ENCODE measurements around the gene MAP2K6.

MAP2K6 gene

GRCh38 chr17:69486779-69487637, 72.5 kb downstream of the MAP2K6 start:
- FAIRE-seq (no peak), DNase-seq (ENCODE audit: low spot score) (no peak)

- FAIRE-seq (no peak), DNase-seq (ENCODE audit: low spot score) (no peak)
These were observed 74.8 kb downstream of the MAP2K6 start for GRCh38 chr17:69489313-69489712.

DNA sequence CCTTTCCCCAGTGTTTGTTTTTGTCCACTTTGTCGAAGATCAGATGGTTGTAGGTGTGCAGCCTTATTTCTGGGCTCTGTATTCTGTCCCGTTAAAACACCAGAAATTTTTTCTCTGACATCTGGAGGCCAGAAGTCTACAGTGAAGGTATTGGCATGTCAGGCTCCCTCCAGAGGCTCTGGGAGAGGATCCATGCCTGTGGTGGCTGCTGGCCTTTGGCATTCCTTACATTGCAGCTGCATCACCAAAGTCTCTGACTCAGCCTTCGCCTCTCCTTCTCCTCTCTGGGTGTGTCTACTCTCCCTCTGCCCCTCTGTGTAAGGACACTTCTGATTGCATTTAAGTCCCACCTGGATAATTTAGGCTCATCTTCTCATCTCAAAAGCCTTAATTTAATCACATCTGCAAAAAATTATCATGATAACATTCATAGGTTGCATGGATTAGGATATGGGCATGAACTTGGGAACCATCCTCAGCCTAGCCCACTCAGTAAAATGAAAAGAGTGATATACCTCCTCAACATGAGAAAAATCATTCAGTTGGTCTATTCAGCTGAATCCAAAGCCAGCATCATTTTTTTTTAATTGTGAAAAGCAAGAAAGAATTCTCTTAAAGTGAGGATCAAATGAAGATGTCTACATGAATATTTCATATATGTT, 78.0 kb downstream of the MAP2K6 start:
- FAIRE-seq = peak; percentile 35
- DNase-seq (ENCODE audit: low spot score) = peak; percentile 89

DNA sequence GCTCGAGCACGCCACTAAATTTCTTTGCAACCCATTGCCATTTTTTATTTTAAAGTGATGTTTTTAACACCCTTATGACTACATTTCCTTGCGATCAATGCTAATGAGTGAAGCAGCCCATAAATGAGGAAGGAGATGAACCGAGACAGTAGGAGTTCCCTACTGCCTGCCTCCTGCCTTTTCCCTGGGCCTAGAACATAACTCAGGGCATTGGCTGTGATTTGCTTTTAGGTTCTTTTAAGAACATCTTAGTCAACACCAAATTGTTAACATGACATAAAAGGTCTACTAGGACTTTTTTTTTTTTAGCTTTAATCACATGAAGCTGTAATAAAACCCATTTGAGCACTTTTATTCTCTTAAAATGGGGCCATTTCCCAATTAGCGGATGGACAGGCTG, 81.3 kb downstream of the MAP2K6 start:
- FAIRE-seq (no peak), DNase-seq (ENCODE audit: low spot score) (no peak)

- FAIRE-seq = no peak
- DNase-seq (ENCODE audit: low spot score) = no peak
These were observed 82.7 kb downstream of the MAP2K6 start for GRCh38 chr17:69497161-69497560.

GRCh38 chr17:69499318-69499717, 84.8 kb downstream of the MAP2K6 start:
- FAIRE-seq (no peak), DNase-seq (ENCODE audit: low spot score) (no peak)

- DNase-seq (ENCODE audit: low spot score) = no peak
- no peak for FAIRE-seq
These were observed 86.5 kb downstream of the MAP2K6 start for GRCh38 chr17:69500911-69501429.

DNA sequence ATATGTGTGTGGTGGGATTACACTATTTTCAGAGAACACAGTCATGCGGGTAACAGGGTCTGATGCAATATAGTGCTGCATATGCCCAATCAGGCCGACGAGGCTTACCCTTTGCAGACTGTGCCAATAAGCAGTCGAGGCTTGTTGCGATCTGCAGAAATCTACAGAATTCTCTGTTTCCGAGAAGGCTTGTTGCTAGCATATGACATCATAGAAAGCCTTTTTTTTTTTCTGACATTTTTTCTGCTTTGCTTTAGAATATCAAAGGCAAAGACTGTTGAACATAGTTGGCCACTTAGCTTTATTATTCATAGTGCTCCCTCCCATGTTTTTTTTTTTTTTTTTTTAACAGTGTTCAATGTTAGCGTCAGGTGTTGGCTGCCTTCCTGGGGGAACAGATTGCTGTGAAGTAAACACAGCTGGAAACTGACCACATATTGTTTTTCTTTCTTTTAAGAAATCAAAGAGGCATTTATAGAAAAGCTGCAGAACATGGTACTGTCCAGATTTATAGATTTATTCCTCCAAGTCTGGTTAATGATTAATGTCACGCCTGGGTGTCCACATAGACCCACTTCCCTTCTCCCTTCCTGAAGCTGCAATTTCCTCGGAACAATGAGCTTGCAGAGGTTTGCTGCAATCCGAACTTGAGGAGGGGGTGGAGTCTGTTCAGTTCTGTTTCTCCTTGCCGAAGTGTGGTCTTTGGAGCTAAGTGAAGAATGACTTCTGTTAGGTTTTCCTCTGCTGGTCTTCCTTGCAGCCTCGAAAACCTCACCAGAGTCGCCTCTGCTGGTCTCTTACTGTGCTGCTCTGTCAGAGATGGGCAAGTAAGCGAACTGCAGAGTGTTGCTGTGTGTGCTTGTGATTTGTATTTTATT, 87.3 kb downstream of the MAP2K6 start:
- peak; percentile 41 for DNase-seq (ENCODE audit: low spot score)
- FAIRE-seq = no peak

GRCh38 chr17:69503711-69504110, 89.2 kb downstream of the MAP2K6 start:
- no peak for FAIRE-seq
- DNase-seq (ENCODE audit: low spot score) = no peak

- FAIRE-seq = no peak
- DNase-seq (ENCODE audit: low spot score) = no peak
These were observed 91.2 kb downstream of the MAP2K6 start for GRCh38 chr17:69505740-69506139.

DNA sequence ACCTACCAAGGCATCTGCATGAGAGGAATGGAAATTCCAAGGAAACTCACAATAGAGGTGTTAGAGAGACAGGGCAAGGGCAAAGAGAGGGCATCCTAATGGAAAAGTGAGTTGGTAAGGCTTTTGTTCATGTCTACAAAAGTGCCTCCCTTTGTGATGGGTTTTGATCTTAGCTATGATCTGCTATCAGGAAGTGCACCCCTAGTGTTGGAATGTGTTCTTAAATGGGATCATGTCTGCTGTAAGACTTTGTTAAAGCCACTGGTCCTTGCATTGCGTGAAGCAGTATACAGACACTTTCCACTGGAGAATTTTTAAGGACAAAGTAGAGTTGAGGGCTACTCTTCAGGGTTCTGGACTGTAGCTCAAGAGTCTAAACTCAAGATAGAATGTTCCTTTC, 92.0 kb downstream of the MAP2K6 start:
- peak; percentile 9 for FAIRE-seq
- no peak for DNase-seq (ENCODE audit: low spot score)

DNA sequence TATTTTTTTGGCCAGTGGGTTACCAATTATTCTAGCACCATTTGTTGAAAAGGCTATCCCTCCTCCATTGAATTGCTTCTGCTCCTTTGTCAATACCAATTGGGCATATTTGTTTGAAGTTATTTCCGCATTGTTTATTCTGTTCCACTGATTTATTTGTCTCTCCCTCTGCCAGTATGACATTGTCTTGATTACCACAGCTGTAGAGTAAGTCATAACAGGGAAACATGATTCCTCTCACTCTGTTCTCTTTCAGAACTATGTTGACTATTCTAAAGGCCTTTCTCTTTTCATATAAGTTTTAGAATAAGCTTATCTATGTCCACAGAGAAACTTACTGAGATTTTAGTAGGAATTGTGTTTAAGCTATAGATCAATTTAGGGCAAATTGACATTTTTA, 94.3 kb downstream of the MAP2K6 start:
- DNase-seq (ENCODE audit: low spot score) (no peak), FAIRE-seq (no peak)

GRCh38 chr17:69511250-69511649, 96.8 kb downstream of the MAP2K6 start:
- DNase-seq (ENCODE audit: low spot score) (no peak), FAIRE-seq (no peak)

- no peak for FAIRE-seq
- no peak for DNase-seq (ENCODE audit: low spot score)
These were observed 98.4 kb downstream of the MAP2K6 start for GRCh38 chr17:69512946-69513345.

GRCh38 chr17:69516225-69516624, 101.7 kb downstream of the MAP2K6 start:
- FAIRE-seq (no peak), DNase-seq (ENCODE audit: low spot score) (no peak)

DNA sequence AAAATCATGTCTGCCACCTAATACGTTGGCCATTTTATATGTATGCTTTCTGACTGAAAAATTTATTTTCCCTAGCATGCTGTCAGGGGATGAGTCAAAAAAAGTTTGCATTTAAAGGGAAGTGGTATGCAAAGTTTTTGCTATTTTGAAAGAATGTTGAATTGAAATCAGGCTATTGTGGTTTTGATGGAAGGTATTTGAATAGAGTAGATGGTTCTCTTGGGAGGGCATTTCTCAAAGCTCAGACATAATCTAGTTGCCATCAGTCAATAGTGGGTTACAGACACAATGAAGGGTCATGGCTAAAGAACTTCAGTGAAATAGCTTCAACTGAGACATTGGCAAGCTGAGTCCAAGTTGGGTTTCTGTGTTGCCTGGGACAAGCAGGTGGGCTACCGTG, 102.4 kb downstream of the MAP2K6 start:
- DNase-seq (ENCODE audit: low spot score) (no peak), FAIRE-seq (no peak)

GRCh38 chr17:69518951-69519350, 104.5 kb downstream of the MAP2K6 start:
- no peak for FAIRE-seq

GRCh38 chr17:69523244-69523861, 108.9 kb downstream of the MAP2K6 start:
- peak; percentile 80 for FAIRE-seq
- DNase-seq (ENCODE audit: low spot score) = peak; percentile 52

More at GRCh38 chr17:69518951-69519350, 104.5 kb downstream of the MAP2K6 start:
- no peak for DNase-seq (ENCODE audit: low spot score)

DNA sequence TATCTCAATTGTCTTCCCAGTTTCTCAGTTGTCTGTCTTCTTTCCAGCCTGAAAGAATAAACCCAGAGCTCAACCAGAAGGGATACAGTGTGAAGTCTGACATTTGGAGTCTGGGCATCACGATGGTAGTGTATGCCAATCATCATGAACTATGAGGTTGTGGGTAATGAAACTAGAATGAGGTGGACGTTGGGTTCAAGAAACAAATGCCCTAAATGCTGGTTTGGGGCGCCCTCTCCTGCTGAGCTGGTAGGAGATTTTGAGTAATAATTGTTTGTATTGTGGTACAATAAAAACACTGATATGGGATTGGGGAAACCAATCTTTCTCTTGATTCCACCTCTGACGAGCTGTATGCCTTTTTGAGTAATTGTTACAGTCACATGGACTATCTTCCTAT, 110.4 kb downstream of the MAP2K6 start:
- DNase-seq (ENCODE audit: low spot score) (no peak), FAIRE-seq (no peak)

GRCh38 chr17:69525920-69526841, 111.7 kb downstream of the MAP2K6 start:
- peak; percentile 68 for DNase-seq (ENCODE audit: low spot score)
- FAIRE-seq = no peak
